BLaER1 treated with 17β-estradiol and CSF1 and Interleukin-3, amounts not matched to agents 10 nM and 100 nM (cell line): ENCODE data around the gene TSEN54.

Experiments
- H3K27ac ChIP-seq, 11 experiments: shearing (Covaris generic); formaldehyde crosslinking; 2 replicates each; pipeline ENCODE4 v1.8.1; 2022
- H3K27me3 ChIP-seq, 11 experiments: shearing (Covaris generic); formaldehyde crosslinking; 2 replicates each; pipeline ENCODE4 v1.8.1; 2022
- H3K36me3 ChIP-seq, 11 experiments: shearing (Covaris generic); formaldehyde crosslinking; 2 replicates each; pipeline ENCODE4 v1.8.1; 2022
- H3K4me1 ChIP-seq, 10 experiments: shearing (Covaris generic); formaldehyde crosslinking; 2 replicates each; pipeline ENCODE4 v1.8.1; 2022
- H3K4me2 ChIP-seq, 11 experiments: shearing (Covaris generic); formaldehyde crosslinking; 2 replicates each; pipeline ENCODE4 v1.8.1; 2022
- H3K4me3 ChIP-seq, 10 experiments: shearing (Covaris generic); formaldehyde crosslinking; 2 replicates each; pipeline ENCODE4 v1.8.1; 2022
- H3K9ac ChIP-seq, 11 experiments: shearing (Covaris generic); formaldehyde crosslinking; 2 replicates each; pipeline ENCODE4 v1.8.1; 2022
- H3K9me3 ChIP-seq, 11 experiments: shearing (Covaris generic); formaldehyde crosslinking; replicated peaks in 1 of 11; 2 replicates each; pipeline ENCODE4 v1.8.1; 2022
- H4K20me1 ChIP-seq, 11 experiments: shearing (Covaris generic); formaldehyde crosslinking; 2 replicates each; pipeline ENCODE4 v1.8.1; 2022
- Cebpa-rat ChIP-seq, 11 experiments: shearing (Covaris generic); IDR thresholded peaks; 2 replicates each; pipeline ENCODE4 v1.8.1; 2022

Gene TSEN54

DNA sequence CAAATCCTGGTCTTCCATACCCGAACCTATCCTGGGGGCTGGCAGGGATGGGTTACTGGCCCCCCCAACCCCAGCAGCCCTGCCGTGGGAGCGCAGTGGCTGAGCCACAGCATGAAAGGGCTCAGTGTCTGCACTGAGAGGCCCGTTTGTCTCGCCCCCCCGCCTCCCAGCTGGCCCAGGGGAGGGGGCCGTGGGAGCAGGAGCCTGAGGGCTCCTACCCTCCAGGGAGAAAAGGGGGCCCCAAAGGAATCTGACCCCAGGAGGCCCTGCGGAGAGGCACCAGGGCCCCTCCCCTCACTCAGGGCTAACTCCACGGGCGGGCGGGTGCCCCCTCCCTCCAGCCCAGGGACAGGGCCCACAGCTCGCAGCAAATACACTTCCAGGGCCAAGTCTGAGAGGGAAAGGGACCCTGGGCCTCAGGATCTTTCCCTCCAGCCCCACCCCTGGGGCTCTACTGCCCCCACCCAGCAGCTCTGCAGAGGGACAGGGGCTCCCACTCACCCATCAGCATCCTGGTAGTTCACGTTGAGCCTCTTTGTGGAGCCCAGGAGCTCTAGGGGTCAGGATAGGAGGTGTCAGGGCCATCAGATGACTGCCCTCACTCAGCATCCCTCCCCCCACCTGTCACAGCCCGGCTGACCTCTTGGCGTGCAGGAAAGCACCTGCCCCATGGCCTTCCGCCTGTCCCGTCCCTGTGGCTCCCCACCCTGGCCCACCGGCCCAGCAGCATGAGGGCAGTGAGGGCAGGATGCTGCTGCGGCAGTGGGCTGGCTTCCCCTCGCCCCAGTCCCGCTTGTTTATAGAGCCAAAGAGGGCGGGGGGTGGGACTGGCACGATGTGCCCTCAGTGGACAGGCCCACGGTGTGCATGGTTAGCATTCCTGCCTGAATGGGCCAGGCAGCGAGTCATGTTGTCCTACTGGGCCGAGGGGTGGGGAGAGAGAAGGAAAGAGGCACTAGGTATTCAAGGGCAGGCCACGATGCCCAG, 8.3 kb upstream of the TSEN54 start:
- peaks cover 23 to 100% (median 96%) of the 10 kb centered on the region in 10 experiments for H3K4me1 ChIP-seq
- no peaks in the 10 kb centered on the region for H3K27me3 ChIP-seq
- H3K9ac ChIP-seq: peak overlapping the region in 9 of 11 experiments; percentile 15 to 71 (median 38); a peak in 12 of 22 replicates
- no peaks in the 10 kb centered on the region for H3K9me3 ChIP-seq
- H3K27ac ChIP-seq: peak overlapping the region in 7 of 11 experiments; percentile 8 to 57 (median 41); a peak in 8 of 22 replicates
- TF ChIP-seq Cebpa-rat (IDR thresholded peaks at IDR 0.05): no peak
- peak overlapping the region in 8 of 11 experiments; percentile 42 to 99 (median 64); a peak in 17 of 22 replicates for H3K4me2 ChIP-seq
- no peak overlapping the region for H3K4me3 ChIP-seq
- peaks cover 6 to 97% (median 78%) of the 10 kb centered on the region in 11 experiments; a peak in 21 of 22 replicates for H3K36me3 ChIP-seq
- H4K20me1 ChIP-seq: peaks cover 0 to 96% (median 68%) of the 10 kb centered on the region in 11 experiments; a peak in 17 of 22 replicates

DNA sequence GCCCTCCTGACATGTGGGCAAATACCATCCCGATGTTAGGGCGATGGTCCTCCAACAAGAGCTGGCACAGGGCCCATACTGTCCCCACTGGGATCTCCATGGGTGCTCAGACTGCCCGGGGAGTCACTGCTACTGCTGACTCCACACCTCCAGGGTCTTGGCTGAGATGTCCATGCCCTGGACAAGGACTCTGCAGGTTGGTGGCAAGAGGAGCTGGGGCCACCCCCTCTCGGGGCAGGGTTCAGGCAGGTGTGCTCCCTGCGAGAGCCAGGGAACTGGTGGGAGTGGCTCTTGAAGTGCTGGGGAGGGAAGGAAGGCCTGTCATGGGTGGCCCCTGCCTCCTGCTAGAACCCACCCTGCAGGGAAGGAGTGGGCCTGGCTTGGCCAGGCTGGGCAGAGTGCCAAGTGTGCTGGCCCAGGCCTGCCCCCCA, 7.4 kb upstream of the TSEN54 start:
- TF ChIP-seq Cebpa-rat (IDR thresholded peaks at IDR 0.05): no peak
- H3K4me3 ChIP-seq: no peak overlapping the region
- peaks cover 6 to 98% (median 78%) of the 10 kb centered on the region in 11 experiments; a peak in 21 of 22 replicates for H3K36me3 ChIP-seq
- H3K4me1 ChIP-seq: peaks cover 32 to 100% (median 96%) of the 10 kb centered on the region in 10 experiments
- no peaks in the 10 kb centered on the region for H3K27me3 ChIP-seq
- H3K4me2 ChIP-seq: peak overlapping the region in 8 of 11 experiments; percentile 42 to 99 (median 64); a peak in 15 of 22 replicates
- H3K9me3 ChIP-seq: no peaks in the 10 kb centered on the region
- peak overlapping the region in 2 of 11 experiments; percentile 42 to 57; a peak in 3 of 22 replicates for H3K27ac ChIP-seq
- peak overlapping the region in 6 of 11 experiments; percentile 8 to 60 (median 51); a peak in 9 of 22 replicates for H3K9ac ChIP-seq
- H4K20me1 ChIP-seq: peaks cover 0 to 97% (median 78%) of the 10 kb centered on the region in 11 experiments; a peak in 17 of 22 replicates

DNA sequence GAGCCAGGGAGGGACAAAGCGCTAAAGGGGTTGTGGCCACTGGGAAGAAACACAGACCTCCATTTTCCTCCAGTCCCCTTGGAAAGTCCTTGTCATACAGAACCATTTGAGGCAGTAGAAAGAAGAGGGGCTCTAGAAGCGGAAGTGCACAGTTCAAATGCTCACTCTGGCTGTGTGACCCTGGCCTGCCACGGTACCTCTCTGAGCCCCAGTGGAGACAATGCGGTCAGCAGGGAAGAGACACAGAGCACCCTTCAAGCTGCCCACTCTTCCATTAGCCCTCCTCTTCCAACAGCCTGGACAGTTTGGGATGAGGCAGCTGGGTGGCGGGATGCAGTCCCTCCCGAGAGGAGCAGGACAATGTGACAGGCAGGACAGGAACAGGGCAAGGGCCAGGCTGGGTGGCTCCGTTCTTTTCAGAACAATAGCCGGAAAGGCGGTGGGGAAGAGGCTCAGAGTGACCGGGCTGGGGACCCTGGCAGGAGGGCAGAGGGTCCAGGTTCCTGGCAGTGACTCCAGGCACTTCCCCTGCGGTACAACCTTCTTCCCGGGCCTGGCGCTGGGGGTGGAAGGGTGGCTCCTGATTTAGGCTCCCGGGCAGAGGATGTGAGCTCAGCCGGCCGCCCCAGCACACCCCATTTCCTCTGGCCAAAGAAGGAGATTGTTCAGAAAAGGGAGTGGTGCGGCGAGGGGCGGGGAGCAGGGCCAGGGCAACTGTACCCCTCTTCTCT, 6.6 kb upstream of the TSEN54 start:
- Histone ChIP-seq H3K4me2 (peak overlapping the region; percentile 15 to 99 (median 57); a peak in 17 of 22 replicates), H3K4me1 (peaks cover 33 to 100% (median 95%) of the 10 kb centered on the region in 10 experiments), H3K27me3 (no peaks in the 10 kb centered on the region), H3K36me3 (peaks cover 6 to 93% (median 73%) of the 10 kb centered on the region in 11 experiments; a peak in 21 of 22 replicates), H3K9me3 (no peaks in the 10 kb centered on the region), H3K9ac (peak overlapping the region in 7 of 11 experiments; percentile 8 to 59 (median 18); a peak in 10 of 22 replicates), H4K20me1 (peaks cover 0 to 98% (median 85%) of the 10 kb centered on the region in 11 experiments; a peak in 17 of 22 replicates), H3K4me3 (no peak overlapping the region), H3K27ac (peak overlapping the region in 3 of 11 experiments; percentile 23 to 42 (median 25); a peak in 4 of 22 replicates)
- TF ChIP-seq Cebpa-rat (IDR thresholded peaks at IDR 0.05): no peak

DNA sequence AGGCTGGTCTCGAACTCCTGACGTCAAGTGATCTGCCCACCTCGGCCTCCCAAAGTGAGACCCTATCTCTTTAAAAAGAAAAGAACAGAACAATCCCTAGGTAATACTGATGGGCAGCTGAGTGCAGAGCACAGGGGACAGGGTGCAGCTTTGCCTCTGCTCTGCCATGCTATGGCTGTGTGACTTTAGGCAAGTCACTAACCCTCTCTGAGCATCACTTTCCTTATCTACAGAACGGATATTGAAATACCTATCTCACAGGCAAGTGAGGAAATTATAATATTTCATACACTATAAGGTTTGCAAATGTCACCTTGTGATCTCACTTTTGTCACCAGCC, 5.1 kb upstream of the TSEN54 start:
- H3K27ac ChIP-seq: peak overlapping the region in 2 of 11 experiments; percentile 36 to 43; a peak in 3 of 22 replicates
- H3K4me1 ChIP-seq: peaks cover 34 to 85% (median 81%) of the 10 kb centered on the region in 10 experiments
- H3K9me3 ChIP-seq: no peaks in the 10 kb centered on the region

DNA sequence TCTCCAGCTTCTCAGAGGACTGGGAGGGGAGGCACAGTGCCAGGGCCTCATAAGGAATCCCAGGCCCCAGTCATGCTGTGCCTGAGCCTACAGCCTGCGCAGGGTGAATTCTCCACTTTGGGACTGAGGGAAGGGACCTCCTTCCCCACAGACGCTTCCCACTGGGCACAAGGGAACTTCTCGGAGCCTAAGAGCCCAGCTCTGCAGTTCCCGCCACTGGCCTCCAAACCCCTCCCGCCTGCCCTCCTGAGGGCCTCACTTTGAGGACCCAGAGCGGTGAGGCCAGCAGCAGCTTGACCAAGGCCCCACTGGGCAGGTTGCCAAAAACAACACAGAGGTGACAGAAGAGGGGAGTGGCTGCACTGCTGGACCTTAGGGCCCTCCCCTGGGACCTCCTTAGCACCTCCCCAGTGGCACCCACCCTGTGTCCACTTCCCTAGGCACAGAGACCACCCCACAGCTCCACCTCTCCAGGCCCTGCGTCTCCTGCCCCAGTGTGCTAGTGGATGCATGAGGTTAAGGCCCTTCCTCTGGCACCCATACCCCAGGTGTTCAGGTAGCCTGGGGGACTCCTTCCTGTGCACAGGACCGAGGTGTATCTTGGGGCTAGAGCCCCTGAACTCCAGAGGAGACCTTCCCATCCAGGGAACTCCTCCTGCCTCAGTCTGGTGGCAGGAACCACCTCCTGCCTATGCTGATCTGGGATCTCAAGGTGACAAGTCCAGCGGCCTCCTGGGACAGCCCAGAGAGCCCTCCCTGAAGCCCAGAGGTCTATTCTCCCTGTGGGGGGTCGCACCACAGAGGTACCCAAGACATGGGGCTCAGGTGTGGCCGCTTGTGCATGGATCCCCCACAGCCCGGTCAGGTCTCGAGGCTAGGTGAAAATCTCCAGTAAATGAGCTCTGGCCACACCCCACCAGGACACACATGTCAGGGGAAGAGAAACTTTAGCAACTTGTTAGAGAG, 4.4 kb upstream of the TSEN54 start:
- peaks cover 34 to 79% (median 76%) of the 10 kb centered on the region in 10 experiments for H3K4me1 ChIP-seq
- H3K27me3 ChIP-seq: no peaks in the 10 kb centered on the region
- H3K9ac ChIP-seq: peak overlapping the region in 10 of 11 experiments; percentile 35 to 94 (median 84); a peak in 18 of 22 replicates
- TF ChIP-seq Cebpa-rat (IDR thresholded peaks at IDR 0.05): no peak
- H4K20me1 ChIP-seq: peaks cover 0 to 81% (median 76%) of the 10 kb centered on the region in 11 experiments; a peak in 17 of 22 replicates
- H3K4me3 ChIP-seq: peak overlapping the region in 3 of 10 experiments; percentile 95 to 98 (median 97); a peak in 7 of 20 replicates
- H3K27ac ChIP-seq: peak overlapping the region in 4 of 11 experiments; percentile 2 to 43 (median 38); a peak in 5 of 22 replicates
- peaks cover 2 to 71% (median 51%) of the 10 kb centered on the region in 11 experiments; a peak in 20 of 22 replicates for H3K36me3 ChIP-seq
- peak overlapping the region; percentile 91 to 99 (median 98) for H3K4me2 ChIP-seq
- no peaks in the 10 kb centered on the region for H3K9me3 ChIP-seq

More for the DNA sequence above, 5.1 kb upstream of the TSEN54 start:
- peak overlapping the region in 9 of 11 experiments; percentile 91 to 99 (median 98); a peak in 14 of 22 replicates for H3K4me2 ChIP-seq
- H3K9ac ChIP-seq: peak overlapping the region in 7 of 11 experiments; percentile 82 to 94 (median 91); a peak in 9 of 22 replicates
- H4K20me1 ChIP-seq: peaks cover 0 to 85% (median 81%) of the 10 kb centered on the region in 11 experiments; a peak in 17 of 22 replicates
- no peak overlapping the region for H3K4me3 ChIP-seq
- no peaks in the 10 kb centered on the region for H3K27me3 ChIP-seq
- no peak for TF ChIP-seq Cebpa-rat (IDR thresholded peaks at IDR 0.05)
- H3K36me3 ChIP-seq: peaks cover 6 to 77% (median 58%) of the 10 kb centered on the region in 11 experiments; a peak in 21 of 22 replicates

DNA sequence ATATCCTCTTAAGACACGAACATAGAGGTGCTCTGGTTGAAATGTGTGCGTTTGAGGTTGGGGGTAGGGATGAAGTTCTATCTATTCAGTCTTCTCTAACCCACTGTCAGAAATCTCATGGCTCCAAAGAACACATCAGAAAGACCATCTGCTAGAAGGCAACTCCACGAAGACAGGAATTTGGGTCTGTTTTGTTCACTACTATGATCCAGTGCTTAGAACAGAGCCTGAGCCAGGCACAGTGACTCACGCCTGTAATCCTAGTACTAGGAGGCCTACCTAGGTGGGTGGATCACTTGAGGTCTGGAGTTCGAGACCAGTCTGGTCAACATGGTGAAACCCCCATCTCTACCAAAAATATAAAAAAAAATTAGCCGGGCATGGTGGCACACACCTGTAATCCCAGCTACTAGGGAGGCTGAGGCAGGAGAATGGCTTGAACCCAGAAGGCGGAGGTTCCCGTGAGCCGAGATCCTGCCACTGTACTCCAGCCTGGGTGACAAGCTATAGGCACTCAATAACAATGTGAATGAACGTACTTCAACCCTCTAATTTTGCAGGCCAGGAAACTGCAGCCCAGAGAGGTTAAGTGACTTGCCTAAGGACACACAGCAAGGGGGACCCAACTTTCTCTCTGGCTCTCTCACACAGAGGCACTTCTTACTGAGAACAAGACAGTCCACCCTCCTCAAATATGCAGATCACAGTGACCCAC, 3.2 kb upstream of the TSEN54 start:
- Histone ChIP-seq H3K27me3 (no peaks in the 10 kb centered on the region), H3K36me3 (peaks cover 0 to 59% (median 43%) of the 10 kb centered on the region in 11 experiments; a peak in 17 of 22 replicates), H3K4me1 (peaks cover 44 to 78% (median 76%) of the 10 kb centered on the region in 10 experiments), H3K9ac (peak overlapping the region in 9 of 11 experiments; percentile 18 to 94 (median 84); a peak in 16 of 22 replicates), H3K27ac (peak overlapping the region in 2 of 11 experiments; percentile 86 to 88; a peak in 4 of 22 replicates), H3K4me3 (peak overlapping the region in 8 of 10 experiments; percentile 93 to 98 (median 96); a peak in 14 of 20 replicates), H3K9me3 (no peaks in the 10 kb centered on the region), H4K20me1 (peaks cover 3 to 81% (median 73%) of the 10 kb centered on the region in 11 experiments; a peak in 19 of 22 replicates), H3K4me2 (peak overlapping the region; percentile 91 to 99 (median 98))
- no peak for TF ChIP-seq Cebpa-rat (IDR thresholded peaks at IDR 0.05)
